ENCODE data around the gene RHBDL3.
"Not testable (repeated sequence)": the region's sequence is repeated elsewhere in the genome, so short reads cannot be mapped to it uniquely, and the experiment has no call there.

The RHBDL3 gene, protein sequence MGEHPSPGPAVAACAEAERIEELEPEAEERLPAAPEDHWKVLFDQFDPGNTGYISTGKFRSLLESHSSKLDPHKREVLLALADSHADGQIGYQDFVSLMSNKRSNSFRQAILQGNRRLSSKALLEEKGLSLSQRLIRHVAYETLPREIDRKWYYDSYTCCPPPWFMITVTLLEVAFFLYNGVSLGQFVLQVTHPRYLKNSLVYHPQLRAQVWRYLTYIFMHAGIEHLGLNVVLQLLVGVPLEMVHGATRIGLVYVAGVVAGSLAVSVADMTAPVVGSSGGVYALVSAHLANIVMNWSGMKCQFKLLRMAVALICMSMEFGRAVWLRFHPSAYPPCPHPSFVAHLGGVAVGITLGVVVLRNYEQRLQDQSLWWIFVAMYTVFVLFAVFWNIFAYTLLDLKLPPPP

DNA sequence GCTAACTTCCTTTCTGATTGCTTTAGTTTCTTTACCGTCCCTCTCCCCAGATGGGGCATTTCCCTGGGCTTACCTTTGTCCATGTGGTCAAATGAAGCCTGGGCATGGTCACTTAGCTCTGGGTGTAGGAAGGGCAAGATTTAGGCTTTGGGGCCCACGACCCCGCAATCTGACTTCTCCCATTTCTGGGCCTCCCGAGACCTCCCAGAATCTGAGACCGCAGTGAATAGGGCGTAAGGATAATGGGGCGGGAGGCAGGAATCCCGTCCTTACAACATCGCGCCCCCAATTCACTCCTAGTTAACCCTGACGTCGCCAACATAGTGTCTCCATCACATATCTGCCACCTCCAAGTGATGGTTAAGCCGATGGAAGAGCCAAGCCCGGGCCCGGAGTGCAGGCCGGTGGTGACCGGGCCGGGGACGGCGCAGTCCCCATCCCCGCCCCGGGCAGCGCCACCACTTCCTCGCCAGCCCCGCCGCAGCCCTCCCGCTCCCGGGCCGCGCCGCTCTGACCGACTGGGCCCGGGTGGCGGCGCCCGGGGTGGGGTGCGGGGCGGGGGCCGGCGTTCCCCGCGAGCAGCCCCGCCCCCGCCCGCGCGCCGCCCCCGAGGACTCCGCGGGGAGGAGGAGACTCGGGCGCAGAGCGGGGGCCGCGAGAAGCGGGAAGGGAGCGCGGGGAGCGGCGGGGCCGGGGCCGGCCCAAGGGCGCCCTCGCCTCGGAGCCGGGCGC lies at the start of gene RHBDL3:
Gene RHBDL3, plus strand, starts transcription at position 641 of the 732 bp plus-strand sequence. CDS start 358 bp downstream, outside the sequence.
- no peak for DNase-seq

DNA sequence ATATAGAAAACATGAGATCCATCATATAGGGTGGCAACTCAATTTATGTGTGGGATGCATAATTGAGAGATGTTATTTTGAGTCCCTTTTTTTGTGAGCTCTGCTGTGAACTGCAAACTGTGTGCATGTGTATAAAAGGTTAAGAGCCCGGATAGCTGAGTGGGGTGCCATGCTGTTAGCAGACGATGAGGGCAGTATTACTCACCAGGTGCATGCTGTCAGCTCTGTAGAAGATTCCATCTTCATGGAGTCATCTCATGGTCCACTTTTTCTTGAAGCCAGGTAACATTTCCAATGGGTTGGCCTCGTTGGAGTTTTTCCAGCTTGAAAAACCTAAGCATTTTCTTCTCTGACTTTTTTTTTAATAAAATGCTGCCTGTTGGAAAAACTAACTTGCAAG lies 43.0 kb upstream of the RHBDL3 start:
- DNase-seq, result no peak

DNA sequence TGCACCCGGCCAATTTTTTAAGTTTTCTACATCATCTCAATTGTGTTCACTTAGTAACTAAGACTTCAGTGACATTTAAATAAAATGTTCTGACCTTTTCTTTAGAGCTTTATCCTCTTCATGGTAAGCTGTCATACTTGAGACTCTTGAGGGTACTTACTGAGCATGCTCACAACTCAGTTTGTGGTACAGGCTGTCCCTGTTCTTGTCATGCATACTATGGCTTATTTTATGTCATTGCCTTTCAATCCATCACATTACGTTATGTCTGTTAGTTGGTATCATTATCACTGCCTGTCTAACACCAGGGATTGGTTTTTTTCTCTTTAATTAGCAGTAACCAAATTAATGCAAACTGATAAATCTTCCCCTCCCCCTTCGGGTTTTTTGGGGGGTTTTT lies 41.9 kb upstream of the RHBDL3 start:
- no peak for DNase-seq

DNA sequence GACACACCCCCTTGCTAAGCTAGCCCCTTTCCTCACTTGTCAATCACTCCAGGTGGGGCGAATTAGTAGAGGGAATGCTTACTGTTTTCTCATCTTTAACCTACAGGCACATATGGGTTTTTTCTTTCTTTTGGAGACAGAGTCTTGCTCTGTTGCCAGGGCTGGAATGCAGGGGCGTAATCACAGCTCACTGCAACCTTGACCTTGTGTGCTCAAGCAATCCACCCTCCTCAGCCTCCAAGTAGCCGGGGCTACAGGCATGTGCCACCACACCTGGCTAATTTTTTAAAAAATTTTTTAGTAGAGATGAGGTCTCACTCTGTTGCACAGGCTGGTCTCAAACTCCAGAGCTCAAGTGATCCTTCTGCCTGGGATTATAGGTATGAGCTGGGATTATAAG lies 38.7 kb upstream of the RHBDL3 start:
- no peak for DNase-seq

DNA sequence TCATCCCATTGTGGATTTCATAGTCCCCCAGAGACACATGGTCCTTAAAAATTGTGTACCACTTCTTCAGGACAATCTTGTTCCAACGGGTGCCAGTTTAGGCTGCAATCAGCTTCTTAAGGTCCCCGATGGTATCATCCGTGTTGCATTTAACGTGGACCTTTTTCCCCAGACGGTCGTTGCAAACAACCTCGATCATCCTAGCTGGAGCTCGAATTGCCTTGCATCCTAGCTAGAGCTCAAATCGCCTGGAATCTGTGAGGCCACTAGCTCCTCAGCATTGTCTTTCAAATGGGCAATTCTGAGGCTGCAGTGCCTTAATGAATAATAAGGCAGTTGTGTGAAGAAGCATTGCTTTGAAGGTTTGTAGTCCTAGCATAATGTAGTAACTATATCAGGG lies 37.7 kb upstream of the RHBDL3 start:
- no peak for DNase-seq

DNA sequence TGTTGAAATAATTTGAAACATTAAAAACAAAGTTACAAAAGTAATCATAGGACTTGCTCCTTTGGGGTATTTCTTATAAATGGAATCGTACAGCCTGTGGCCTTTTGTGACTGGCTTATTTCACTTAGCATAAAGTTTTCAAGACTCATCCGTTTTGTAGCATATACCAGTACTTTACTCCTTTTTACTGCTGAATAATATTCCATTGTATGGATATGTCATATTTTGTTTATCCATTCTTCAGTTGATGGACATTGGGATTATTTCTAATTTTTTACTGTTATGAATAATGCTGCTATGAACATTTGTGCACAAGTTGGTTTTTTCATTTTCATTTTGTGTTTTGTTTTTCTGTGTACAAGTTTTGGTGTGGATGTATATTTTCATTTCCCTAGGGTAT lies 30.0 kb upstream of the RHBDL3 start:
- no peak for DNase-seq

DNA sequence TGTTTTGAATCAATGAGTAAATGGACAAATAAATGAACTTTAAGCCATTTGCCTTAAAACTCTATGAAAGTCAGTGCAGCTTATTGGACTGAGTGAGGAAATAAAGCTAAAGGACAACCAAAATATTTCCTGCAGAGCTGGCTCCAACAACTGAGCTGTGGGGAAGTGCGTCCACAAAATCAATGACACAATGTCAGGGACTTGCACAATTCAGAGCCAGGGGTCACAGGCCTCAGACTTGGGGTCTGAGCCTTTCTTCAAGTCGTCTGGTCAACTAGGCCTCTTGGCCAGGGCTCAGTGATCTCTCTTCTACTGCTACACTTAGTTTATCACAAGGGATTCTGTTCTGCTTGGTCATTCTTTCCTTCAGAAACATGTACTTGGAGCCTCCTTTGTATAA lies 26.2 kb upstream of the RHBDL3 start:
- no peak for DNase-seq

DNA sequence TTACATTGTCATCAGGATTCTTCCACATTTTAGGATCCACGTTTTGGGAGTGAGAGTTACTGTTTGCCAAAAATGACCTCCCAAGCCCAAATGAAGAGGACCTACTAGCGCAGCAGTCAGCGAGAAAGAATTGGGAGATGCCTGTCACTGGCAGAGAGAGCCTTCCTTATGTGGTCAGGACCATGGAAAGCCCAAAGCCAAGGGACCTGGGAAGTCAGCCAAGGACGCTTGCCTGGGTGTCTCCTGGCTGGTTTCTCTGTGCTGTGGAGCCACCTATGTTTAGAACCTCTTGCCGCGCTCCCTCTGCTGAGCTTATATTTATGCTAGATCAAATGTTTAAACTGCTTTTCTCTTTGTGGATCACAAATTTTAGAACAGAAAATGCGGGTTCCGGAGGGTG lies 24.9 kb upstream of the RHBDL3 start:
- DNase-seq, result no peak

DNA sequence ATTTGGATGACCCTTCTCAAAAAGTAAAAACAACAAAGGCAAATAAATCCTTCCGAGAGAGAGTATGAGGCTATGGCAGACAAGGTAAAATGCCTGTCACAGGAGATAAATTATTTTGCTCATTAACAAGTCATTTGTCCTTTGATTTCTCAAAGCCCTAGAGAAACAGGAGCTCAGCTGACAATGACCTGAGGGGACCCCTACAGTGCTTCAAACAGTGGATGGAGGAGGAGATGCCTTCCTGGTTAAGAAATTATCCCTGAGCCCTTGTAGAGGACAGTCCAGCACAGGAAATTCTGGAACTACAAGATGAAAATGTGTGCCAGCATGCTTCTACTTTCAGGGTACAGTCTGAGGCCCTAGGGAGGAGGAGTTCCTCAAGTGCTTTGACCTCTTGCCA lies 24.0 kb upstream of the RHBDL3 start:
- no peak for DNase-seq

DNA sequence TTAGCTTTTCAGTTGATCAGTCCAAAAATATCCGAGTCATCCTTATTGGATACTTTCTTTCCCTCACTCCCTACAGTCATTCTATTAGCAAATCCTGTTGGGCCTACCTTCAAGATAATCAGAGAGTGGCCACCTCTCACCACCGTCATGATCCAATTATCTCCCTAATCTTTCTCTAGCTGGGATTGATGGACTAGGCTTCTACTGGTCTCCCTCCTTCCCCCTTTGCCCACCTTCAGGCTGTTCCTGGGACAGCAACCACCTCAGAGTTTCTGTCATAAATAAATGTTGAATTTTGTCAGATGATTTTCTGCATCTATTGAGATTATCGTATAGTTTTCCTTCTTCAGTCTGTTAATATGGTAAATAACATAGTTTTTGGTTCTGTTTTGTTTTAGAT lies 16.2 kb upstream of the RHBDL3 start:
- DNase-seq, result no peak

DNA sequence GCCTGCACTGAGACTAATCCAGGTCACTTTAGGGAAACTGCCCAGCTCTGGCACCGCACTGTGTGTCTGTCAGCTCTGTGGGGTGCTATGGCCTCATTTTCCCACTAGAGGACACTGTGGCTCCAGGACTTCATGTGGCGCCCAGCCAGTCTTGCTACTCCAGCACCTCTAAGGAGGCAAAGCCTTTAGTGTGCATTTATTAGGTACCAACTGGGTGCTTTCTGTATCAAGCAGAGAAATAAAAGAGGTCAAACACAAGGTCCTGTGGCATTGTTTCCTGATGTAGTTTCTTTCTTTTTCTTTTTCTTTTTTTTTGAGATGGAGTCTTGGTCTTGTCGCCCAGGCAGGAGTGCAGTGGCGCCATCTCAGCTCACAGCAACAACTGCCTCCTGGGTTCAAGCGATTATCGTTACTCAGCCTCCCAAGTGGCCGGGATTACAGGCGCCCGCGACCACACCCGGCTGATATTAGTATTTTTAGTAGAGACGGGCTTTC lies 12.5 kb upstream of the RHBDL3 start:
- peak; percentile 59 for DNase-seq

DNA sequence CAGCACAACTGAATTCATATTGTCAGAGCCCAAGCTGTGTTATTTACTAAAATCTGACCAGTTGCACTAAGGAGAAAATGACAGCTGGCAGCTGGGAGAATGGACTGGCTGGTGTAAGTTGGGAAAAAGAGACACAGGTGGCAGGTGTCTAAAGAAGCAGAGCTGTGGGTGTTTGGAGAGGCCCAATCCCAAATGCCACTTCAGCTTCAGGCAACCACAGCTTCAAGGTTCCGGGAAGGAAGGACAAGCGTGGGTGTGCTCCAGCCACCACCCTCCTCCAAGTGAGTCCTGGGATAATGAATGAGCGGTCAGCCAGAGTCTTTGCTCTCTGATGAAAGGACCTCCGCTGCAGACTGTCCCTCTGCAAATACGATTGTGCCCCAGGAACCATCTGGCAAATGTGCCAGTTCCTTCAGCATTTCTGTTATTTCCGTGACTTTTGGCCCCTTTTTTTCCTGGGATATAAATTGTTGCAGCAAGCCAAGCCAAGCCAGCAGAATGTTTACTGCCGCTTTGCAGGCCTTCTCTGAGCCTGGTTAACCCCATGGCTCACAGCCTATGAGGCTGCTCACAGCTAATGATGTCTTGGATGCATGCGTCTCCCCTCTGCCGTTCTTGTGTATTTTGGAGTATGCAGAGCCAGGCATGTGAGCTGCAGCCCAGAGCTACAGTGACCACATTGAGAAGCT lies 9.5 kb upstream of the RHBDL3 start:
- DNase-seq, result no peak

DNA sequence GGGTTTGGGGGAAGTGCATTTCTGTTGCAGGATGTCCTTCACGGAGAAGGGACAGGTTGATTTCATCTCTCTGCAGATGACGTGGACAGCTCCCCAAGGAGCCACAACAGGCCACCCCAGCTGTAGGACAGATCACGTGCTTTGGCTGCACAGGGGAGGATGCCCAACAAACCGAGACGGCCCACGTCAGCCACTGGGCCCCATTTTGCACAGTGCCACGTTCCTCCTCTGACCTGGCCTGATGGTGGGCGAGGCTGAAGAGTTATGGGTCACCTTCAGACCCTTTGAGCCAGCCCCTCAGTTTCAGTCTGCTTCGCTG lies 9.0 kb upstream of the RHBDL3 start:
- no peak for DNase-seq

DNA sequence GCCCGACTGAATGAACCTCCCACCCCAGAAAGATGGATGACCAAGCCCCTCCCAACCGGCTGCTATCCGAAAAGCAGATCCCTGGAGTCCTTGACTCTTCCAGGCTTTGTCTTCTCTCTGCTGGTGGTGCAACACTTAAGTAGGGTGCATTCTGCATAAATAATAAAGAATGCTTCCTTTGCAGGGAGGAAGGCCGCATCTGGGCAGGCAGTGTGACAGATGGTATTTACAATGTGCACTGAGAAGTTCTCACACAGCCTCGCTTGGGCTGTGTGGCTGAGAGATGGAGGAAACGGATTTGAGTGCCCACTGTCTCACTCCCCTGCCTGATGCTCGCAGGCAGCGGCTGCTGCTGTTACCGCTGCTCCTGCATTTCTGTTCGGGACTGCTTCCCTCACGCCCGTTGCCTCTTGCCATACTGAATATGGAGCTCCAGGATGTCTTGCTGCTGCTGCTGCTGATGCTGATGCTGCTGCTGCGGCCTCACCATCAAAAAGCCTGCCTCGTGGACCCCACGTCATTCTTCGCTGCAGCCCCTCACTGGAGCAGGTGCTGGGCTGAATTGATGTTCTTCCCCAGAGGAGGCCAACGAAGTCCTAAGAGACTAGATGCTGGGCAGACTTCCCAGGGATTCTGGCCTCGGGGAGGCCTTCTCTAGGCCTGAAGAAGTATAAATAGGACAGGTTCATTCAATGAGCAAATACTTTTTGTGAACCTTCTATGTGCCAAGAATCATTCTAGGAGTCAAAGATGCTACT lies 7.1 kb upstream of the RHBDL3 start:
- no peak for DNase-seq

DNA sequence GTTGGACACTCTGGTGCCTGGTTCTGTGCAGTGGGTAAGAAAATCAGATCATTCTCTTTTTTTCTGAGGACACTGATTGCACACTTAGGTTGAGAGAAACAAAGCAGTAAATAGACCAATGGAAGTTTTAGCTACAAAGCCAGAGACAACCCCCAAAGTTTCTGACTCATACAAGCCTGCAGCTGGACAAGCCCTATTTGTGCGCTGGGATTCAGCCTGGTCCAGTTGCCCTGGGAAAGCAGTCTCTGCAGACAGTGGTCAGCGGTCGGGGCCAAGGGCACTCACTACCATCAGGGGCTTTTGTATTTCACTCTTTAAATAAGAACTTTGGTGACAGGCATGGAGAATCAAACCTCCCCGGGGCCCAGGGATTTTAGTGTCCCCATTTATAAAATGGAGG lies 6.0 kb upstream of the RHBDL3 start:
- DNase-seq, result no peak

DNA sequence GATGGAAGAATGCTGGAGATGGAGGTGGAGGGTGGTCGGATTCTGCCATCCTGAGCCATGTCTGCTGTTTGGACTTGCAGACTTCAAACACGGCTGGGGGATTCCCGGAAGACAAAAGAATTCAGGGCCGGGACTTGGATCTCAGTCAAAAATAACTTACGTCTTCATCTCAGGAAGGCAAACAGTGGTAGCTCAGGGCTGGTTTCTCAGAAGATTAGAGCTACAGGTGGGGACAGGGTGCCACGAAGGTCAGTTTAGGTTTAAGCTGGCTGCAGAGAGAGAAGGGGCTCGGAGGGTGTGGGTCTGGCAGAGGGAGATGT lies 4.3 kb upstream of the RHBDL3 start:
- DNase-seq, result no peak

DNA sequence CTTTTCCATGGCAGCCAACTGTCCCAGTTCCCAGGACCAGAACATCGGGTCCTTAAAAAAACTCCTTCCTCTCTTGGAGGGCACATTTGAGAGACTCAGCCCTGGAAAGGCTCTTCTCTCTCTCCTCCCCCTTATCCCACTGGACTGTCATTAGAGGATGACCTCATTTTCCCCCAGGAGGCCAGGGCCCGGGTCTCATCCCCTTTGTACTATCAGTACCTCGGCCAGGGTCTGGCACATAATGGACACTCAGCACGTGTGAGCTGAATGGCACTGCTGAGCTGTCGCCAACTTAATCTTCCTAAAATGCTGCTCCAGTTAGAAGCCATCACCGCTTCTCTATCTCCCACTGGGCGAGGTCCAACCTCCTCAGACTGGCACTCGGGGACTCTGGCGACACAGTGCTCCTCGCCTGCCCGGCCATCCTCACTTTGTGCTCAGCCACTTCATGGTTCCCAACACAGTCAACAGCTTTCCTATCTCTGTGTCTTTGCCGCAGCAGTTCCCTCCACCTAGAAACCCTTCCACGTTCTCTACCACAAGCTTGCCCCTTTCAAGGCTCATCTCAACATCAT lies 3.6 kb upstream of the RHBDL3 start:
- no peak for DNase-seq

DNA sequence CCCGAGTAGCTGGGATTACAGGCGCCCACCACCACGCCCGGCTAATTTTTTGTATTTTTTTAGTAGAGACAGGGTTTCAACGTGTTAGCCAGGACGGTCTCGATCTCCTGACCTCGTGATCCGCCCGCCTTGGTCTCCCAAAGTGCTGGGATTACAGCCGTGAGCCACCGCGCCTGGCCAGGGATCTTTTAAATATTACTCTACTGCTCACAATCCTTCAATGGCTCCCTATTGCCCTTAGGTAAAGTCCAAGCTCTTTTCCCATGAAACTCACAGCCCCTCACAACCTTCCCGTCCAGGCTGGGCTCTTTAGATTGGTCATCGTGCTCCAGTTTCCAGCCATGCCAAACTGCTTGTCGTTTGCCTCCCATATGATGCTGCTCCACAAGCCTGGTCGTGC lies 2.1 kb upstream of the RHBDL3 start:
- not testable (repeated sequence) for DNase-seq

DNA sequence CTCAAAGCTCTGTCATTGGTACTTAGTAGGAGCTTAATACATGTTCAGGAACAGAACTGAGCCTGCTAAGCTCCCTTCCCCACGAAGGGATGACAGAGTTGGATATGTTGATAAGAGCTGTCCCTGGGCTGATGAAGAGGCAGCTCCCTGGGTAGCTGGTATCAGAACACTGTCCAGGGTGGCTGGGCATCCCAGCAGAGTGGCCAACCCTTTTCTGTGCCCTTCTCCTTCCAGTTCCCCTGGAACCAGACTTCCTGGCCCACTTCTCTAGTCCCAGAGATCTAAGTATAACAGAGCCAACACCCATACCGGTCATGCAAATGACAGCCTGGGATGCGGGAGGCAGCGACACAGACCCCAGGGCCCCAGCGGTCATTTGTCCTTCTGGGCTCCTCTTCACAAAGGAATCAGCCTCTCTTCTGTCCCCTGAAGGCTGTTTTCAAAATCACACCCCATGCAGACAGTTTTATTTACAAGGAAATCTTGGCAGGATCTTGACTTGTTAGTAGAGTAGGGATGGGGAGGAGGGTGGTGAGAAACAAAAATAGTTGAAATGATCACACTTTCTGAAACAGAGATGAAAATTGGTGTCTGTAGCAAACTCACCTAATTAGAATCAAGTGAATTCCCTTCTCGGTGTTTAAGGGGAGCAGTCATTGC lies 1.4 kb upstream of the RHBDL3 start:
- DNase-seq, result no peak

DNA sequence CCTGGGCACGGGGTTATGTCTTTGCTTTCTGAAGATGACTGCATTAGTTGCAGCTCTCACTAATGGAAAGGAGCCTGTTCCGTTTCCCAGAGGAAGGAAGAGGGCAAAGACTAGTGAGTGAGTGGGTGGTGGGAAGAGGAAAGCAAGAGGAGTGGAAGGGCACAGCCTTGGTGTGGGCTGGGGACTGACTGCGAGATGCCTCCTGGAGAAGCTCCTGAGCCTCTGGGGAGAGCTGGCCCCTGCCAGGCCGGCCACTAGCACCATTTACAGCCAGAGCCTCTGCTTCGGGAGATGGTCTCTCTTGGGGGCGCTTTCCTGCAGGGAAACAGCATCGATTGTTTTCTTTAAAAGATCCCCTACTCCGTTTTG lies 825 bp upstream of the RHBDL3 start:
- DNase-seq, result no peak

DNA sequence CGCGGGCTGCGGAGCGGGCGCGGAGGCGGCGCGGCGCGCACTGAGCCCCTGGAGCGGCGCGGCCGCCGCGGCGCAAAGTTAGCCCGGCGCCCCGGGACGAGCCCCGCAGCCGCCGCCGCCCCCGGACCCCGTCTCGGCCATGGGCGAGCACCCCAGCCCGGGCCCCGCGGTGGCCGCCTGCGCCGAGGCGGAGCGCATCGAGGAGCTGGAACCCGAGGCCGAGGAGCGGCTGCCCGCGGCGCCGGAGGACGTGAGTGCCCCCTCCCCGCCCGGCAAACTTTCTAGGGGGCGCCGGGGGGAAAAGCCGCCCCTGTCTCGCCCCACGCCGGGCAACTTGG lies 388 bp downstream of the RHBDL3 start:
- DNase-seq, result no peak

Measured in NCI-H1105 treated with DMSO at 0.1 percent for 48 hours (cell line).